UCSD-AML1 (cell line): Measurements from ENCODE around the gene NKAIN4.

Source experiments
- DNase-seq: peaks from one replicate; lab custom pipeline; 2025; ENCODE audit not compliant: unreplicated experiment; lab: John Stamatoyannopoulos, UW

Gene NKAIN4

GRCh38 chr20:63254232-63254605 lies at the start of gene NKAIN4:
NKAIN4 (minus strand) TSS chr20:63254463; CDS start chr20:63254450, 13 bp downstream.
- no peak for DNase-seq

- DNase-seq: no peak
These were observed 48.9 kb upstream of the NKAIN4 start for GRCh38 chr20:63303095-63303666.

GRCh38 chr20:63301671-63302070 lies 47.4 kb upstream of the NKAIN4 start:
- no peak for DNase-seq

- DNase-seq: no peak
These were observed 44.6 kb upstream of the NKAIN4 start for GRCh38 chr20:63298731-63299312.

GRCh38 chr20:63297796-63298572 lies 43.7 kb upstream of the NKAIN4 start:
- no peak for DNase-seq

GRCh38 chr20:63297371-63297781 lies 43.1 kb upstream of the NKAIN4 start:
- no peak for DNase-seq

- DNase-seq: no peak
These were observed 42.5 kb upstream of the NKAIN4 start for GRCh38 chr20:63296531-63297299.

GRCh38 chr20:63295846-63296245 lies 41.6 kb upstream of the NKAIN4 start:
- DNase-seq: no peak

GRCh38 chr20:63295422-63295821 lies 41.2 kb upstream of the NKAIN4 start:
- DNase-seq: no peak

- DNase-seq: no peak
These were observed 40.8 kb upstream of the NKAIN4 start for GRCh38 chr20:63295018-63295417.

- no peak for DNase-seq
These were observed 40.3 kb upstream of the NKAIN4 start for GRCh38 chr20:63294536-63294900.

- no peak for DNase-seq
These were observed 39.7 kb upstream of the NKAIN4 start for GRCh38 chr20:63293871-63294535.

GRCh38 chr20:63293456-63293855 lies 39.2 kb upstream of the NKAIN4 start:
- no peak for DNase-seq

- no peak for DNase-seq
These were observed 38.6 kb upstream of the NKAIN4 start, which contains the start of gene COL20A1 for GRCh38 chr20:63292904-63293303. COL20A1 (plus strand) TSS chr20:63293186; CDS start chr20:63295108, 1,922 bp downstream.

GRCh38 chr20:63292292-63292701 lies 38.0 kb upstream of the NKAIN4 start:
- no peak for DNase-seq

GRCh38 chr20:63291811-63292210 lies 37.5 kb upstream of the NKAIN4 start:
- no peak for DNase-seq

- peak; percentile 23 for DNase-seq
These were observed 36.6 kb upstream of the NKAIN4 start for GRCh38 chr20:63290677-63291472.

- no peak for DNase-seq
These were observed 35.9 kb upstream of the NKAIN4 start for GRCh38 chr20:63290136-63290676.

- no peak for DNase-seq
These were observed 35.3 kb upstream of the NKAIN4 start for GRCh38 chr20:63289311-63290135.
